GM21737 (cell line): Measurements from ENCODE around the gene OSBPL9.
A peak's percentile ranks its signal among the peaks of the same experiment; 100 is the strongest.
"Not testable (repeated sequence)": the region's sequence is repeated elsewhere in the genome, so short reads cannot be mapped to it uniquely, and the experiment has no call there.

Experiments used
- ATAC-seq: cut with Tn5 transposase; IDR thresholded peaks from one replicate; pipeline ENCODE4 v1.9.1; 2021; ENCODE audit warnings: mild to moderate bottlenecking, moderate library complexity; ENCODE audit not compliant: unreplicated experiment

The OSBPL9 gene

DNA sequence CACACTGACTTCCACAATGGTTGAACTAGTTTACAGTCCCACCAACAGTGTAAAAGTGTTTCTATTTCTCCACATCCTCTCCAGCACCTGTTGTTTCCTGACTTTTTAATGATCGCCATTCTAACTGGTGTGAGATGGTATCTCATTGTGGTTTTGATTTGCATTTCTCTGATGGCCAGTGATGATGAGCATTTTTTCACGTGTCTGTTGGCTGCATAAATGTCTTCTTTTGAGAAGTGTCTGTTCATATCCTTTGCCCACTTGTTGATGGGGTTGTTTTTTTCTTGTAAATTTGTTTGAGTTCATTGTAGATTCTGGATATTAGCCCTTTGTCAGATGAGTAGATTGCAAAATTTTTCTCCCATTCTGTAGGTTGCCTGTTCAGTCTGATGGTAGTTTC is 85.3 kb downstream of the OSBPL9 start:
- not testable (repeated sequence) for ATAC-seq

DNA sequence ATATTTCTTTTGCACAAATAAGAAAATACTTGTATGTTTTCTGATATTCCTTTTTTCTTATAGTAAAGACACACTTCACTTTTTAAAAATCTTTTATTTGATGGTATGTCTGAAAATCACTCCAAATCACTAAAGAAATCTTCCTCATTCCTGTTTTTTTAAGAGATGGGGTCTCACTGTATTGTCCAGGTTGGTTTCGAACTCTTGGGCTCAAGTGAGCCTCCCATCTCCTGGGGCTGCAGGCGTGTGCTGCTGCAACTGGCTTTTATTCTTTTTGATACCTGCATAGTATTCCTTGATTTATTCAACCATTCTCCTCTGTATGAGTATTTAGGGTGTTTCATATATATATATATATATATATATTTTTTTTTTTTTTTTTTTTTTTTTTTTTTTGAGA is 88.1 kb downstream of the OSBPL9 start:
- no peak for ATAC-seq

DNA sequence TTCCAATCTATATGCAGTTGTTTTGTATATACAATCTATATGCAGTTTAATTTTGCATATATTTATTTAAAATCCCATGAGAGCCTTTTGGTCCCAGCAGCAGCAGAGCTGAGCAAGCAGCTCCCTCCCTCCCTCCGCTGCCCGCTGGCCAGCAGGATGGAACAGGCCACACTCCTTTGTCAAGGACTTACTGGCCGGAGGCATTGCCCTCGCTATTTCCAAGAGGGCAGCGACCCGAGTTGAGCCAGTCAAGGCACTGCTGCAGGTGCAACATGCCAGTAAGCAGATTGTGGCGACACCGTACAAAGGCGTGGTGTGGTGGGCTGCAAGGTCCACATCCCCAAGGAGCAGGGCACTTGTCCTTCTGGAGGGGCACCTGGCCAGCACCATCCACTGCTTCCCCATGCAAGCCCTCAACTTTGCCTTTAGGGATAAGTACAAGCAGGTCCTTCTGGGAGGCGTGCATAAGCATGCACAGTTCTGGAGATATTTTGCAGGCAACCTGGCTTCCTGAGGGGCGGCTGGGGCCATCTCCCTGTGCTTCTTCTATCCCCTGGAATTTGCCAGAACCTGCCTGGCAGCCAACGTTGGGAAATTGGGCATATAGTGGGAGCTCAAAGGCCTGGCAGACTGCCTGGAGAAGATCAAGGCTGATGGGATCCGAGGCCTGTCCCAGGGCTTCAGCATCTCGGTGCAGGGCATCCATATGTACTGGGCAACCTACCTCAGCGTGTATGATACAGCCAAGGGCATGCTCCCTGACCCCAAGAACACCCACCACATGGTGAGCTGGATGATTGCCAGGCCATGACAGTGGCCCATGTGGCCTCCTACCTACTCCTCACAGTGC is 92.2 kb downstream of the OSBPL9 start:
- ATAC-seq = no peak

DNA sequence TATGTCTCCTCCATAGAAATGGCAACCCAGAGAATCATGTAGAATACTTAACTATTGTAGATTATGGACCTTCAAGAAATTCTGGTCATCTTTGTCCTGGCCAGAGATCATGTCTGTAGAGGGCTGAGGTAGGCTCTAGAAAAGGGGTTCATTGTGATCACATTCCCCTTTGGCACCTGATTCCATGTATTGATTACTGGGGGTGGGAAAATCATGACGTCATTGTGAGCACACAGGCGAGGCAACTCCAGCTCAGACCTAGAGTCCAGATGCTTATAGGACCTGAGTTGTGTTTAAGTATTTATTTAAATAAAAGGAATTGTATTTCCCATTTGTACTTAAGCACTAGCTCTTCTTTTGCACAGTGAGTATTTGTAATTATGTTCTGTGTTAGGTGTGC is 93.1 kb downstream of the OSBPL9 start:
- ATAC-seq = no peak

DNA sequence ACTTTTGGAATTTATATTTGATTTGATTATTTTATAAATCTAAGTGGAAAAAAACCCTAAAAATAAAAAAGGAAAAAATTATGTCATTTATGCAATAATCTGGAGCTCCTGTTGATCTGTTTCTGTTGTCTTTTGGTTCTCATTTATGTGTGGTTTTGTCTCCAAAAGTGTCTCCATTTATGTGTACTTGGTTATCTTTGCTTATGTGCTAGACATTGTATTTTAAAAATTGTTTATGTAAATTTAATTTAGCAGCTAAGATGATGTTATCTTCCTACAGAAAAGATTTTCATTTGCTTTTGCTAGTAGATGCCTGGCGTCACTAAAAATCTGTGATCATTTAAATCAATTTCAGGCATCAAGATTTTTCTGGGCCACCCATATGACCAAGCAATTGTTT is 95.7 kb downstream of the OSBPL9 start:
- no peak for ATAC-seq

DNA sequence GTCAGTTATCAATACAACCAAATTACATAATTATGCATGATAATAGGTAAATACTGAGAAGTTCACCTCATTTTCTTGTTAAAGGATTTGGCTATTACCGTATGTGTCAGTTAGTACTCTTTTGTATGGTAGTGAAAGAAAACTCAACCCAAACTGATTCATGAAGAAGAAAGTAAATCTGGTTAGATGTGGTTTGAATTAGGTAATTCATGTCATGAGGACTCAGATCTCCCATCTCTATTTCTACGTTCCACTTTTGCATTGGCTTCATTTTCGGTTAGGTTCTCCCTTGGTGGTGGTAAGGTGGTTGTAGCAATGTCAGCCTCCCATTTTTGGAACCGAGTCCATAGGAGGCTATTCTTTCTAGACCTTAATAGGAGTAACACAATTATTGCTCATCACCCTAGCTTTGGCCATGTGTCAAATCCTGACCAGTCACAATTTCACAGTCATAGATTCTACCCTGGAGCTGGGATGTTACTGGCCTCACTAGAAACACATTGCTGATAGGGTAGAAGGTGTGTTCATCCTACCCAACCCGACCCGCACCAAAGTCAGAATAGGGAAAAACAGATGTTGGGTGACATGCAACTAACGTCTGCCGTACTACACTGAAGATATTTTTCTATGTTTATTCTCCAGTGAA is 97.6 kb downstream of the OSBPL9 start:
- ATAC-seq = no peak

DNA sequence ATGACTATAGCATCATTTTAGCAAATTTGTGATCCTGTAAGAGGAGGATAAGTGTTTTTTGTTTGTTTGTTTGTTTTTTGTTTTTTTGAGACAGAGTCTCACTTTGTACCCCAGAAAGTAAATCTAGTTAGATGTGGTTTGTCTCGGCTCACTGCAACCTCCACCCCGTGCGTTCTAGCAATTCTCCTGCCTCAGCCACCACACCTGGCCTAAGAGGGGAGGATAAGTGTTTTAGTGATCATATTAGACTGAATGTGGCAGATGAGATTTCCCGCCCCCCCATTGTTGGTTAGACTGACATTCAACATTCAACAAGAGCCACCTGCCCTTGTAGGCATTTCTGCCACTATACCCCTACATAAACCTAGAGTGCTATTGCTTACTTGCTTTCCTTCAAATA is 98.5 kb downstream of the OSBPL9 start:
- ATAC-seq = peak; percentile 62

DNA sequence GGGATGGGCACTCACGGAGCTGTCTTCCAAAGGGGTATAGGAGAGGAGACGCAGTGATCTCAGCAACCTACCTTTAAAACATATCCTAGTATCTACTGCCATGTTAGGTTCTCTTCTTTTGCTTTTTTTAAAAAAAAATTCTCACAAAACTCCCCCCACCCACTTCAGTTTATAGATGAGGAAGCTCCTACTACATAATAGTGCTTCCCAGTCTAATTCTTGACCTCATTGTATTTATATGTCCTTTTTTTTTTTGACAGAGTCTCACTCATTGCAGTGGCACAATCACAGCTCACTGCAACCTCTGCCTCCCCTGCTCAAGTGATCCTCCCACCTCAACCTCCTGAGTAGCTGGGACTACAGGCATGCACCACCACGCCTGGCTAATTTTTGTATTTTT is 99.9 kb downstream of the OSBPL9 start:
- ATAC-seq = no peak

DNA sequence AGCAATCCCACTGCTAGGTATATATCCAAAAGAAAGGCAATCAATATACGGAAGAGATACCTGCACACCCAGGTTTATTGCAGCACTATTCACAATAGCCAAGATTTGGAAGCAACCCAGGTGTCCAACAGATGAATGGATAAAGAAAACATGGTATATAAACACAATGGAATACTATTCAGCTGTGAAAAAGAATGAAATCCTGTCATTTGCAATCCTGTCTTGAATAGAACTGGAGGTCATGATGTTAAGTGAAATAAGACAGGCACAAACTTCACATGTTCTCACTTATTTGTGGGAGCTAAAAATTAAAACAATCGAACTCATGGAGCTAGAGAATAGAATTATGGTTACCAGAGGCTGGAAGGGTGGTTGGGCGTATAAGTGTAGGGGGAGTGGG is 101.0 kb downstream of the OSBPL9 start:
- no peak for ATAC-seq

DNA sequence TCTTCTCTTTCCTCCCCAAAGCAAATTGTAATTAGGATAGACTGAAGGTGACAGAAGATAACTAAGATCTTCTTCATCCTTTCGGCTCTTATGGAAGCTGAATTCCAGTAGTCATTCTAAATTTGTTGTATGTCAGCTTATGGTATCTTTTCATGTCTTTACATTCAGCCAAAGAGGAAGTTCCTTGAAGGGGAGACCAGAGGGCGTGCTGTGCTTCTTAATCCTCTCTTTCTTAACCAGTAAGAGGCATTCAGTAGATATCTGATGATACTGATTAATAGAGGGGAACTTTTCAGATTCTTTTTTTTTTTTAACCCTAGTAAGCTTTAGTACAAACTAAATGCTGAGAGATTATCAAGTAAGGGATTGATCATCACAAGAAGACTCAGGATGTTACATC is 102.3 kb downstream of the OSBPL9 start:
- ATAC-seq = no peak

DNA sequence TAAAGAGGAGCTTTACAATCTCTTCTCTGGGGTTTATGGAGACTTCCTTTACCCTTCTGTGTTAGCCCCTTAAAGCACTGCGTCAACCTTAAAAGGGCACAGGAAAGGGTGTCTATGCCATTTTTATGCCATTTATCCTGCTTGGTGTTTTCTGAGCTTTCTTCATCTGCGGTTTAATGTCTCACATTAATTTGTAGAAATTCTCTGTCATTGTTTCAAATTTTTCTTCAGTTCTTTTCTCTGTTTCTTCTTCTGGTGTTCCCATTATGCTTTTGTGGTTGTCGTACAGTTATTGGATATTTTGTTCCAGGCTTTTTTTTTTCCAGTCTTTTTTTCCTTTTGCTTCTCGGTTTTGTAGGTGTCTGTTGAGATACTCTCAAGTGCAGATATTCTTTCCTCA is 107.9 kb downstream of the OSBPL9 start:
- ATAC-seq = no peak

DNA sequence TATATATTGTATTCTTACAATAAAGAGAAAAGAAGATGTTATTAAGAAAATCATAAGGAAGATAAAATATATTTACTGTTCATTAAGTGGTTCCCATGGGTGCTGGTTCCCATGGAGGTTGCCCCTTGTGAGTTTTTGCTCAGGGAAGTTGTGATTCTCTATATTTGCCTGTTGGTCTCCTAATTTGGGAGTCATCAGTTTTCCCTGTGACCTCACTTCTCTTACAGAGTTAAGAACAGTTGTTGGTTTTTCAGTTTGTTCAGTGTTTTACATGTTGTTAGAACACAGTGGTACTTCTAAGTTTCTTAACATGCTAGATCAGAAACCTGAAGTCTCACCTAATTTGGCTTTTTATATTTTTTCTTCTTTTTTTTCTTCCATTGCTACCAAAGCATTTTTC is 109.2 kb downstream of the OSBPL9 start:
- ATAC-seq = no peak

DNA sequence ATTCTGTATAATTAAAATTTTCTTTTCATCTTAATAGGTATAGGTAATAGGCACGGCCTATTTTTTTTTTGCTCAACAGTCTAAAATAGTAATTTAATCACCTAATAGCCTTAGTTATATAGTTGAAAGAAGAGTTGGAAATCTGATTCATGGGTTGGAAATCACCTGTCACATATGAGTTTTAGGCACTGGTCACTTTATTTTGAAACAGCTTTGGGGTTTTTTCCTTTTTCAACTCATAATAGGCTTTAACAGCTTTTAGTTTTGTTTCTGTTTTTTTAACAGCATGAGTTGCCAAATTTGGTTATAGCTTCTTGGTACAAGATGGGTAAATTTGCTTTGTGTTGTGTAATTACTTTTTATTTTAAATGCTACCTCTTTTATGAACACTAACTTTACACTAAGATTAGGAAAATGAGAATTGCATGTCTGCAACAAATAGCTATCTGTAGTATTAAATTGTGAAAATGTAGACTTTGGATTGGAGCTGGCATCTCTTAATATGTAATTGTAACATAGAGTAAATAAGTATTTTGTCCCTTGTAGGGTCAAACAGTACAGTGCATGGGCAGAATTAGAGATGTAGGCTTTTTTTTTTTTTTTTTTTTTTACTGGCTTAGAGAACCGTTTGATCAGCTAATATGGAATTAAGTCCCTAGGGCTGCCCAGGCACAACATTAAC is 109.8 kb downstream of the OSBPL9 start:
- ATAC-seq = no peak

DNA sequence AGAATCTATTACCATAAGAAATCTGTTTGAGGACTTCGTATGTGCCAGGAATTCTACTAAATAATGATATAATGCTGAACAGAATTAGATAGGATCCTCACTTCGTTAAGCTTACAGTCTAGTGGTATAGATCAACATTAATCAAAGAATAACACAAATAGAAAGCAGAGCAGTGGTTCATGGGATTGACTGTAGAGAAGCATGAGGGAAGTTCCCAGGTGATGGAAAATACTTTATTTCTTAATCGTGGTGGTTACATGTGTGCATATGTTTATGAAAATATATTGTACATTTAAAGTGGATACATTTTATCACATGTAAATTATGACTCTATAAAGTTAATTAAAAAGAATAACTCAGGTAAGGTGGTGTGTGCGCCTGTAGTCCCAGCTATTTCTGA is 110.5 kb downstream of the OSBPL9 start:
- ATAC-seq = no peak

DNA sequence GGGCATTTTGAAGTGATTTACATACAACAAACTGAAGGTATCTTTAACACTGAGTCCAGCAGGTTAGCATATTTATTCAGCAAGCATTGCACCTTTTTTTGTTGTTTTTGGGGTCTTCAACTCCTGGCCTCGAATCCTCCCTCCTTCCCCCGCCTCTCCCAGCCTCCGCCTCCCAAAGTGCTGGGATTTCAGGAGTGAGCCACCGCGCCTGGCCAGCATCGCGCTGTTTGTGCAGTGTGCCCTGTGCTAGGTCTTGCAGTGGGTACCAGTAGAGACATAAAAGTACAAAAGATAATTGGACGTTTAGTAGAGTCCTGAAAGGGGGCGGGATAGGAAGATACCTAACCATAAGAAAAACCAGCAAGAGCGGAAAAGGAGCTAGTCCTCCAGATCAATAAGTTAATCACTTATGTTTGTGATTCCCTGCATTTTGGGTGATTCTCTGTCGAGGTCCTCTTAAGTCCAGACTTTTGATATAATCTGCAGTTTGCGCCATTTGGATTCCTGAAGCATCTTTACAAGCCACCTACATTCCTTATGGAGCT is 111.8 kb downstream of the OSBPL9 start:
- no peak for ATAC-seq

DNA sequence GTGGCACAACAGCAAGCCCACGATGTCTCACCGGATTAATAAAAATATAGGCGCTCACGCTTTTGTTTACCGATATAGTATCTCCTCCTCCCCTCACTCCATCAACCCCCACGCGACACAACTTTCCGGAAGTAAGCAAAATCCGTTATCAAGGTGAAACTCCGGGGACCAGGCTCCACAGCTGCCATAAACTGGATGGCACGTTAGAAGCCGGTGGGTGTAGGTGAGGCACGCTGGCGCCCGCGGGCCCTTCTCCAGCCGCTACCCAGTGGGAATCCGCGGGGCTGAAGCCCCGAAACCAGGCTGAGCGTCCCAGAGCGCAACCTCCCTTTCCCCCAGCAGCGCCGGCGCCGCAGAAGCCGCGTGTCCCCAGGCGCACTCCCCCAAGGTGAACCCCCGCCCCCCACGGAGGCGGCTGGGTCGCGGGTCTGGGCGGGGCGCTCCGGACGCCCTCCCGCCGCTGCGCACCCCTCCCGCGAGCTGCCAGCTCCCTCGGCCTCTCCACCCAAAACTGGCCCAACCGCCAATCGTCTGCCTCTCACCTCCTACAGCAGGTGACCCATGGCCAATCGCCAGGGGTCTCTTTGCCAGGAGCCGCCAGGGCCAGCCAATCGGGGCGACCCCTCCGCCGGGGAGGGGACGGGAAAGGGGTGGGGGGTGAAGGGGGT is 112.4 kb downstream of the OSBPL9 start:
- peak; percentile 94 for ATAC-seq

DNA sequence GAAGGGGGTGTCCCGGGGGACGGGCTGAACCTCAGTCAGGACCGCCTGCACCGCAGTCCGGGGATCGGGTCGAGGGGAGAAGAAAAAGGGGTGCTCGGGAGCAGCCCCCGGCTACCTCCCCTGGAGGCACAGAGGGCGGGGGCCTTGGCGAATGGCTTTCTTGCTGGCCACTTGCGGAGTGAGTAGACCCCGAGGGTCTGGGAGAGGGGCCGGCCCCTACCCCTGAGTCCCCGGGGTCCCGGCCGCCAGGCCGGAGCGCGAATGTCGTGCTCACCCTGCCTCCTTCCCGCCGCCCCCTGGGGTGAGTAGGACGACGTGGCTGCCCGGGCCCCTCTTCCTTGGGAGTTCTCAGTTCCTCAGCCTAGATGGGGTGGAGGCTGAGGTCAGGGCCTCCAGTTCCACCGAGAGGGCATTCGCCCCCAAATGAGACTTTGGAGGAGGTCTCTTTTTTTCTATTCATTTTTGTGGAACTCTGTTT is 113.0 kb downstream of the OSBPL9 start:
- no peak for ATAC-seq

DNA sequence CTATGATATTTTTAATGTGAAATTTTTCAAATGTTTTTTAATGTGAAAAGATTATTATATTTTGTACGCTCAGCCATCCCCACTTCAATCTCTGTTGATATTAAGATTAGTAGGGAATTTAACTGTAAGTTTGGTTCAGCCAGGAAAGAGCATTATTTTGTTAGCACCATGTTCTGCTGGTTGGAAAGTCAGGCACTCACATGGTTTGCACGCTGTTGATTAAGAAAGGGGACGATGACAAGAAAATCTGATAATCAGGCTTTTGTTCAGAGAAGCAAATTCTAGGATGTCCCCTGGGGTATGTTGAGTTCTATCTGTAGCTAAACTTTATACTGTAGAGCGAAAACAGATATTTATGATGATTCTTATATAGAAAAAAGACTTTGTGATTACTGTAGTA is 115.1 kb downstream of the OSBPL9 start:
- ATAC-seq = no peak

DNA sequence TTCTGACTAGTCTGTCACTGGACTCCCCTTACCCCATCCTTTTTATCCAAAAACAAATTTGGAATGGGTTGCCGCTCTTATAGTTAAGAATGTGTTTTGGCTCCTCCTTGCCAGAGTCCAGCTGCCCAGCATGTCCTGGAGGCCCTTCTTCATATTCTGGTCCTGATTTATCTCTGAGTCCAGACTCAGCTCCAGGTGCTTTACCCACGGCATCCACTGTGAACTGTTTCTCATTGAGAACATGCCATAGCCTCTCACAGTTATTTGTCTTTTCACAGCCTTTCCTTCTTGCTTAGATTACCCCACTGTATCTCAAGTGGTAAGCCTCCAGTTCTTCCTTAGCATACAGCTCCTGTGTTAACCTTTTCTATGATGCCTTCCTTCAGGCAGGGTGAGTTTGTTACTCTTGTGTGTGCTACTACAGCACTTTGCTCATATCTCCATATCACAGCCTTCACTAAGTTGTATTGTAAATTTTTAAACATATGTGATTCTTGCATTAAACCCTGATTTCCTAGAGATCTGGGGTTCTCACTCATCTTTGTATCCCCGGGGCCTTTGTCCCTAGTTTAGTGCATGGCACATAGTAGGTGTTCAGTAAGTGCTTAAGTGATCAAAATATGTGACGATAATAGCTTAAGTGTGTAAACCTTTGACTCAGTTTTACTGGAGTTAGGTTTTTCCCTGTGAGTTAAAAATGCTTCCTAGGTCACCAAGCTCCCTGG is 116.0 kb downstream of the OSBPL9 start:
- ATAC-seq = no peak

DNA sequence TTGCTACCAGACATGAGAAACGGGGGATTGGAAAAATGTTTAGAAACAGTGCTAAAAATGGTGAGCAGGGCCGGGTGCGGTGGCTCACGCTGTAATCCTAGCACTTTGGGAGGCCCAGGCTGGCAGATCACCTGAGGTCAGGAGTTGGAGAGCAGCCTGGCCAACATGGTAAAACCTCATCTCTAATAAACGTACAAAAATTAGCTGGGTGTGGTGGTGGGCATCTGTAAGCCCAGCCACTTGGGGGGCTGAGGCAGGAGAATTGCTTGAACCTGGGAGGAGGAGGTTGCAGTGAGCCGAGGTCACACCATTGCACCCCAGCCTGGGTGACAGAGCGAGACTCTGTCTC is 116.5 kb downstream of the OSBPL9 start:
- ATAC-seq = not testable (repeated sequence)
